ENCODE results near the gene APMAP.

Gene APMAP

DNA sequence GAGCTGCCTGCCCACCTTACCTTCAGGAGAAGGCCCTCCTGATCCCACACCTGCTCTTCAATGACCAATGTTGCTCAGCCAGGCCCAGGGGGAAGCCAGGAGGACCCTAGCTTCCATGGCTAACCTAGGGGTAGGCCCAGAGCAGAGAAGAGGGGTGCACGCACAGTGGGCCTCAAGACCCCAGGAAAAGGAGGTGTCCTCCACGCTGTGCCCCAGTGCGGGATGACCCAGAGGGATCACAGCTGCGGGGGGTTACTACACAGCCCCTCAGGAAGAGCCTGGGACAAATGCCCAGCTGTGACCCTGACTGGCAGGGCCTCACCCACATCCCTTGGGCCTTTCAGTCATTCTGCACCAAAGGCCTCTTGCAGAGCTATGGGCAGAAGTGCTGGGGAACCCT is 31.6 kb upstream of the APMAP start:
- DNase-seq = no peak

DNA sequence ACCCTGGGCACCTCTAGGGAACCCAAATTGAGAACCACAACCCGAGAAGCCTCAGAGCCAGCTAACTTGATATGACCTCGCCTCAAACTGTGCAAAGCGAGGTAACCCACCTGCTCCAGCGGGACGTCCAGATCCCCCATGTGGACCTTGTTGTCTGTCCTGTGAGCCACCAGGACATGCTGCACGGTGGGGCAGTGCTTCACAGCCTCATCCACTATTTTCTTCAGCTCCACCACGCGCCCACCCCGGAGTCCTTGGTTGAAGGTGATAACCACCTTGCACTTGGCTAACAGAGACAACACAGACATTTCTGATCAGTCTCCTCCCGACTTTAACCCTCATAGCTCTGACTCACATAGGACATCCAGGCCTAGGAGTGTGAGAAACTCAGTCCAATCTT is 30.8 kb upstream of the APMAP start:
- no peak for DNase-seq

DNA sequence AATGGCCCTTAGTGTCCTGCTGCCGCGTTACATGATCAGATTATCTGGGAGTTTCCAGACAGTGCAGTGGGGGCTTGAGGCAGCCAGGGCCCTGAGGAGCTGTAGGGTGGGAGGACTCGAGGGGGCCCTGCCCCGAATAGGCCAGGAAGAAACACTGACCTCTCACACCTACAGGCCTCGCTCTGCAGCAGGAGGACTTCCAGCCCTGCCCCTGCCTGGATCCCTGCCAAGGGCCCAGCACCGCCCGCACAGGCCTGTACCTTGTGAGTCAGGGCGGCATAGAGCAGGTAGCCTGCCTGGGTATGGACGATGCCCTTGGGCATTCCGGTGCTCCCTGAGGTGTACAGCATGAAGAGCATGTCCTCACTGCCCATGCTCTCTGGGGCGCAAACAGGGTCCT is 30.1 kb upstream of the APMAP start:
- no peak for DNase-seq

DNA sequence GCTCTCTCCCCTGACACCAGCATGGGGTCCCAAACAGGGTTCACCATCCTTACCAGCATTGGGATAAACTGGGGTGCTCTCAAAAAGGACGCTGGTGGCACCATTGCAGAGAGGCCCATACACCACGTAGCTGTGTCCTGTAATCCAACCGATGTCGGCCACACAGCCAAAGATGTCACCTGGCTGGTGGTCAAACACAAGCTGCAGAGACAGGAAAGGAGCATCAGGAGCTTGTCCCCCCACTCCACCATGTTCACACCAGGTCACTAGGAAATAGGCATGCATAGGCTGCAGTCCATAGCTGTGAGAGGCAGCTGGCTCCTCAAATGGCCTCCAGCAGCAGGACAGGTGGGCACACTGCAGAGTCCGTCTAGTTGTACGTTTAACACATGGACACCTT is 28.8 kb upstream of the APMAP start:
- DNase-seq = no peak

DNA sequence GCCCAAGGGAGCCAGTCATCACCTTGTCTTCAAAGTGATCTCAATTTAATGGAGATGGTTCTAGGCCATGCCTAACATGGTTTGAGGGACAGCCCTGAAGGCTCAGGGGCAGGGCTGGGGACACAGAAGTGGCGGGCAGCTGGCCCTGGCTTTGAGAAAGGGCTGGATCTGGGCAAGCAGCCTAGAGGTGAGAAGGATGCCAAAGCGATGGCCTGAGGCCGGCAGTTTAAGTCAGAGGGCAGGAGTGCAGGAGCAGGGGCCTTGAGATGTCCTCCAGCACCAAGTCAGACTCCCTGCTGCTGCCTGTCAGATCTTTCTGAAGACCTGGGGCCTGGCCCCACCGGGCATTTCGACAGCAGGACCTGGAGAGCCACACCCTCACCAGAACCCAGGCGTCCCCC is 28.4 kb upstream of the APMAP start:
- DNase-seq = no peak

DNA sequence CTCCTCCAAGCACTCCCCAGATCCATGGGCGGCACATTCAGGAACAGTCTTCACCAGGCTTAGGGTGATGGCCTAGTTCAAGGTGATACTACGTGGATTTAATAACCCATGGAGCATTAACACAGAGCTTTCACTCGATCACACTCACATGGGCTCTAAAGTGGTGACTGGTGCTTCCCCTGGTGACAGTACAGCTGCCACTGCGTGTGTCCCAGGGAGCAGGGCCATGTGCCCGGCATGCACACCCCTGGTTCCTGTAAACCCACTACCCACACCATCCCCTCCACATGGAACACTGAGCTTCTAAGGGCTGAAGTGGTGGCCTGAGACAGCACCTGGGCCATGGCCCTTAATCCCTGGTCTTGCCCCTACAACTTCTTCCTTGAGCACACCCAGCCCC is 27.8 kb upstream of the APMAP start:
- DNase-seq = no peak

DNA sequence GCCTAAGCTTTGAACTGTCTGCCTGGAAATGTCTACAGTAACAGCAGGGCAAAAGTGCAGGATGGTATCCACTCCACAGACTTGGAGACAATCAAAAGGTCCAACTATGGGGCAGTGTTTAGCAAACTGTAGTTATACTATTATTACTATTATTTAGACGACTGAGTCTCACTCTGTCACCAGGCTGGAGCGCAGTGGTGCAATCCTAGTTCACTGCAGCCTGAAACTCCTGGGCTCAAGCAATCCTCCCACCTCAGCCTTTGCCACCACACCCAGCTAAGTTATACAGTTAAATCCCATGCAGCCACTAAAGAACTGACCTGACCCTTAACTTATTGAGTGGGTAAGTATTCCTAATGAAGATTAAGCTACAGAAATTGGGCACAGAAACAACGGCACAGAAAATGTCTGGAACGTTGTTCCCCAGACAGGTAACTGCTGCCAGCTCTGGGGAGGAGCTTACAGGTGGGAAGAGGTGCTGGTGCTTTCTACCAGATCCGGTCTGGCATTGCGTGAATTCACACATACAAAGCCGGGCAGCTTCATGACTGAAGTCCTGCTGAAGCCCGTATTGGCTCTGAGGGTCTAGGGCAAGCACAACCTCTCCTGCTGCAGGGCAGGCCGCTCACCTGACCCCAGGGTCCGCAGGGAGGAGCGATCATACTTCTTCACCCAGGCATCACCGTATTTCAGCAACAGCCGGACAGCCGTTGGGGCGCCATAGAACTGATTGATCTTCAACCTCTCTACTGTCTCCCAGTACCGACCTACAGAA is 27.0 kb upstream of the APMAP start:
- no peak for DNase-seq

DNA sequence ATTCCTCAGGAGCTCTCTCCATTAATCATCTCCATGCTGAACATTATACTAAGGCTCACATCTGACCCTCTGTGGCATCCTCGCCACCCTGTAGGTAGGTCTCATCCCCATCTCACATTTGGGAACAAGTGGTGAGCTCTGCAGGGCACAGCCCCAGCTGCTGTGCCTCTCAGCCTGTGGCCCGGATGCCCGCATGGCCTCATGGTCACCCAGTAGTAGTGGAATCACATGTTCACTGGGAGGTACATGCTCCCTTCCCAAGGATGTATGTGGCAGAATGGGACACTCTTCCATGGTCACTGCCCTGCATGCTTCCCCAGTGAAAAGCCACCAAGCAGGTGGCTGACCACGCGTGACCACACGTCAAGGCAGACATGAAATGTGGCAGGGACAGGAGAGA is 26.3 kb upstream of the APMAP start:
- DNase-seq = no peak

DNA sequence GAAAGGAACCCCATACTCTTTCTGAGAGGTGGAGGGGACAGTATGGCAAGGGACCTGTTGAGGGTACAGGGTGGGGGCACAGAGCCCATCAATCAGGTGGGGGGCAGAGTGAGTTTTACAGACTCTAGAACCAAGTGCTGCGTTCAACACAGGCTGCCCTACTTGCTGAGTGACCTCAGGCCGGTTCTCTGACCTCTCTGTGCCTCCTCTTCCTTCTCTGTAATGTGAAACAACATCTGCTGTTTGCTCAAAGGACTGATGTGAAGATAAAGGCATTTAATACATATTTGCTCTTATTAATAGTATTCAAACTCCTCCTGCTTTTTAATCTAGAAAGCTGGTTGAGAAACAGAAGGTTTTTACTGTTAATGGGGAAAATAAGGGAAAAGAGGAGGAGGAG is 25.9 kb upstream of the APMAP start:
- DNase-seq = no peak

DNA sequence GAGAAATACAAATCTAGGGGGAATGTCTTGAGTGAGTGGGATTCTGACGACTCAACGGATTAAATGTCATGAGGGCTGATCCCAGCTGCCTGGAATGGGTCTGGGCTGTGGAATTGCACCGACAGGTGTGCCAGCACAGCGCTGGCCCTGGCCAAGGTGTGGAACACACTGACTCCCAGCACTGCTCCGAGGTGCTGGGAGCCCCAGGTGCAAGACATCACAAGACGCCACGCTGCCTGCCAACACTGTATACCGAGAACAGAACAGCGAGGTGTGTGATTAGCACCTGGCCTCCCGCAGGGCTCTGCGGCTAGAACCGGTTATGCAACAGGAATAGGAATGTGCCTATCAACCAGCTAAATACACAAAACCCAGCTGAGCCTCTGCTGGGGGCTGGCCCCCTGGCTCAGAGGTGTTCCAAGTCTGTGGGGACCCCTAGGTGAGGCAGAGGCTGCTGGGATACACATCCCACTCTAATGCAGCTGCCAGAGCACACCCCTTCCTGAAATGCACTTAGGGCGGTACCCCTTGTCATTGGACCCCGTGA is 24.8 kb upstream of the APMAP start:
- DNase-seq = peak; percentile 34

DNA sequence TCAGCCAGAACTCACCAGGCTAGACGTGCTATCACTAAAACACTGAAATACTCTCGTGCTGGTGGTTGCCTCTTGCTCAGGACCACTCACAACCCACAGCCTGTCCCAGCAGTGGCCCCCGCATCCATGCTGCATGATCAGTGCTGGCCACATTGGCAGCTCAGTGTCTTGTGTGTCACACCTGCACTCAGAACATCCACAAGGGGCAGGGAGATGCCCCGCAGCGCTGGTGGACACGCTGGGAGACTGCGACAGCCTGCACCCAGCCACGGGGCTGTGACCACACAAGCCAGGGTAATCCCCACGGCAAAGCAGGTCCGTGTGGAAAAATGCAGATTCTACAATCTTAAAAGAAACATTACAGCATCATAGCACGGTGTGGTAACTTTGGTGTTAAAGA is 23.9 kb upstream of the APMAP start:
- DNase-seq = no peak

DNA sequence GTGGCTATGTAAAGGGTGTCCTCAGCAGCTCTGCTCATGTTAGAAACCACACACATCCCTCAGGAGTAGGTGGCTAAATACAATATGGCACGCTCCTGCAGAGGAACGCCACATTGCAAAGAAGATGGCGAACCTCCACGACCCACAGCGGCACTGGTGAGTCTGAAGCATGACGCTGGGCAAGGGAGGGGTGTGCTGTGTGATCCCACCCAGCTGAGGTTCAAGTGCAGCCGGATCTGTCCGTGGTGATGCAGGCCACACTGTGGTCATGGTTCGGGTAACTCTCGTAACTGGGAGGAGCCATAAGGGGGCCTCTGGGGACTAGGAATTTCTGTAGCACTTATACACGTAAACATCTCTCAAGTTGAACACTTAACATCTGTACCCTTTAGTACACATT is 23.4 kb upstream of the APMAP start:
- DNase-seq = no peak

DNA sequence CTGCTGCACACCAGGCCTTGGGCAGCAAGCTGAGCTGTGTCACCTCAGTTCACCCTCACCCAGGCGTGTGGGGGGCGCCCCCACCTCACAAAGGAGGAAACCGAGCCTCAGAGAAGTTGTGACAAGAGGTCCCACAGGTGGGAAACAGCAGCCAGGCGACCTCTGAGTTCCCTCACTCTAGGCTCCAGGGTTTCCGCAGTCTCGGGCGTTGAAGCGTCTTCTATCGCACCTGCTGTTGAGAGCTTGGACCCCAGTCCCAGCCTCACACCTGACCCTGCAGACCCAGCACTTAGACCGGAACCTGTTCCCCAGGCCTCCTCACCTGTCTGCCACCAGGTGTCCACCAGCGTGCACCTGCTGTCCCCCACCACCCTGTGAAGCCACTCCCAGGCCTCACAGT is 22.3 kb upstream of the APMAP start:
- DNase-seq = no peak

DNA sequence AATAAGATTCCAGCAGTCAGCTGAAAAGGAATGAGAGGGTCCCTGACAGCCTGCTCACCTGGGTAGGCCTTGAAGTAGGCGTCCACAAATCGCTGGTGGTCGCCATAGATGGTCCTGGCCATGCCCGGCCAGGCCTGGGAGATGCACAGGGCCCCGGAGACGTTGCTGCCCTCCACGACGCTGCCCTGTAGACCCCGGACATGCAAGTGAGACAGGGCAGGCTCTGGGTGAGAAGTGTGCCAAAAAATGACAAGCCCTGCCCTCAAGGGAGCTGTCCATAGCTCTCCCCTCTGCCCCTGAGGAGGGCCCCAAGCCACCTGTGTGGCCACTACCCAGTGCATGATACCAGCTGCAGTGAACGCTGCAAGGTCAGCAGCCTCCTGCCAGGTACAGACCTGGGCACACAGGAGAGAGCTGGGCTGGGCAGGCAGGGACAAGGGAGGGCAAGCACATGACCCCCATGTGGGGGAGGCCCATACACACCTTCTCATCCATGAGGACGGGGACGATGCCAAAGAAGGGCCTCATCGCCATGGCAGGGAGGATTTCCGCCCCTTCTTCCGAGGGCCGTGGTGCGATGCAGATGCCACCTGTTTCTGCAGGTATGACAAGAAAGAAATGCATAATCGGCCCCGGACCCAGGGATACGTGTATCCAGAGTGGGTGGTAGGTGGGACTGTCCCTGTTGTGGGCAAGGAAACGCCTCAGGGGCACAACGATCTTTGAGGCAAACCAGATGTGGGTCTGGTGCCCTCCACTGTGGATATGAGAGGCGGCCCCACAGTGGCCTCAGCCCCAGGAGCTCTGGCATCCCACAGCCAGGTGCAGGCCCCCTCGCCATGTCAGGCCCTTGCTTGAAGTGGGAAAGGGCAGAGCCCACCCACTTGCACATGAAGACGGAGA is 21.2 kb upstream of the APMAP start:
- no peak for DNase-seq

DNA sequence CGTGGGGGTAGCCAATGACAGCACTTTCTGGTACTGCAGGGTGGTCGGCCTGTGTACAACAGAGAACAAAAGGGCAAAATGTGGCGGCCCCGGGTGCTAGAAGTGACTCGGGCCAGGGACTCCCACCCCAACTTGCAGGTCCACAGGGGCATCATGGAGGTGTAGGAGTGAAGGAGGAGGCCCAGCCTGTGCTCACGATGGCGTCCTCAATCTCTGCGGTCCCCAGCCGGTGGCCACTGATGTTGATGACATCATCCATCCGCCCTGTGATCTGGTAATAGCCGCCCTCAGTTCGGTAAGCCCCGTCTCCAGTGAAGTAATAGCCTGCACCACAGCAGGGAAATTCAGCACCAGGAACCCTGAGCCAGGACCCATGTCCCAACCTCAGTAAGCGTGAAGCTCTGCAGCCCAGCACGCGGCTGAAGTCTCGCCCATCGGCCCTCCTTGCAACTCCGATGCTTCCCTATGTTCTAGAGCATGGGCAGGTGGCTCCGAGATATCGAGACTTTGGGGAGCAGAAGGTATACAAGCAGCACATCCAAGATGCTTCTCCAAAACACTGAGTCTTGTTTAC is 20.2 kb upstream of the APMAP start:
- no peak for DNase-seq

DNA sequence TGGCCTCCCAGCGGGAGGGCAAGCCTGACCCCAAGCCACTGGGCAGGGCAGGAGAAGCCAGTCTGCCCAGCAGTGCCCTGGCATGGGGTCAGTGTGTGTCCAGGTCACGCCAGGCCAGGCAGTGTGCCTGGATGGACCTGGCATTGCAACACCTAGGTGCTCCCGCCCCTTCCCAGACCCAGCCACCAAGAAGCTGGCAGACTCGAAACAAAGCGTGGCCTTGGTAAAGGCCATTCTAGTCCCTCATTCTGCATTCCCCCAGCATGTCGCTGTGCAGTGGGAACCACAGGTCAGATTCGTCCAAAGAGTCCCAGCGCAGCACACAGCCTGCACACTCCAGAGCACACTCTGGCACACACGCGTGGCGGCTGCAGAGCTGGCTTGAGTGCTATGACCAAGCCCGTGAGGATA is 19.3 kb upstream of the APMAP start:
- no peak for DNase-seq

DNA sequence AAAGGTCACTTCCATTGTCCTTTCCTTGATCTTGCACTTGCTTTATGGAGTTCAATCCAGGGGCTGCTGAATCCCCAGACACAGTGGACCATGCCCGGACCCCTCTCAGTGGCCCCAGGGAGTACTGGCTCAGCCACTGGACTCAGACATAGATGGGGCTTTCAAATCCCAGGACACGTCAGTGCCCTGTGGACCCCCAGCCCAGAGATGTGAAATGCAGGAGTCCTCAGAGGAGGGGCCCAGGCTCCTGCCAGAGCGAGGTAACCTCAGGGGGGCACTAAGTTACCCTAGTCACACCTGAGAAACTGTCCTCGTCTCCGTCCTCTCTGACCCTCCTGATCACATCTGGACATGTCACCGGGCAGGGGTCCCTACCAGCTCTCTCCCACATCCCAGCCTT is 18.7 kb upstream of the APMAP start:
- DNase-seq = no peak

DNA sequence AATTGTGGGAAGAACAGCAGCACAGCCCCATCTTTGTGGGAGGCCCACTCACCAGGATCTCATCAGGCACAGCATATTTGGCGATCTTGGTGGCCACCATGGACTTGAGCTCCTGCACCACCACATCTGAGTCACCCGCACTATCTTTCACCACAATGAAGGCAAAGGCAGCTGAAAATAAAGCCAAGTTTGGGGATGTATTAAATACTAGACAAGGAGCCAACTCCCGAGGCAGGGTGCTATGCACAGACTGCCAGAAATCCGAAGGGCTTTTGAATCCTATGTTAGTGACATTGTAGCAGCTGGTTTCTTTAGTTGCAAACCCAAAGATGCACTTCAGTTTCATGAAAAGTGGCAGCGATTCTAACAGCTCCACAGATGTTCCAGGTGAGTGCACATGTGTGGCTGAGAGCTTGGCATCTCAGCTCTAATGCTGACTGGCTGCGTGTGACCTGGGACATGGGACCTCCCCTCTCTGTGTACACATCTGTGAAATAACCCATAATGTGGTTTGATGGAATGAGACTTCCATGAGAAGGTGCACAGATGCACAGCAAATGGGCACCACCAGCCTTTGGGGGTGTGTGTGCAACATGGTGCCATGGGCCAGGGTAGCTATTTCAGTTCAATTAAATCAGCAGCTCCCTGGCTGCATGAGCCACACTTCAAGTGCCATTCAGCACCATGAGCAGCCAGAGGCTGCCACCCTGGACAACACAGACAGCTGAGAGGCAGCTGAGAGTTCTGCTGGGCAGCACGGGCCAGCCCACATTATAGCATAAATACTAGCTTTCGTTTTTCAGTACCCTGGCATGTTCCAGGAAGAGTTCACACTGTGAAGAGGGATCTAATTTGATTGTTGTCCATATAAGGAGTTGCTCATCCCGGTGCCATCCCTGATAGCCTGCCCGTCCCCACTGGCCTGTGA is 16.9 kb upstream of the APMAP start:
- DNase-seq = no peak

DNA sequence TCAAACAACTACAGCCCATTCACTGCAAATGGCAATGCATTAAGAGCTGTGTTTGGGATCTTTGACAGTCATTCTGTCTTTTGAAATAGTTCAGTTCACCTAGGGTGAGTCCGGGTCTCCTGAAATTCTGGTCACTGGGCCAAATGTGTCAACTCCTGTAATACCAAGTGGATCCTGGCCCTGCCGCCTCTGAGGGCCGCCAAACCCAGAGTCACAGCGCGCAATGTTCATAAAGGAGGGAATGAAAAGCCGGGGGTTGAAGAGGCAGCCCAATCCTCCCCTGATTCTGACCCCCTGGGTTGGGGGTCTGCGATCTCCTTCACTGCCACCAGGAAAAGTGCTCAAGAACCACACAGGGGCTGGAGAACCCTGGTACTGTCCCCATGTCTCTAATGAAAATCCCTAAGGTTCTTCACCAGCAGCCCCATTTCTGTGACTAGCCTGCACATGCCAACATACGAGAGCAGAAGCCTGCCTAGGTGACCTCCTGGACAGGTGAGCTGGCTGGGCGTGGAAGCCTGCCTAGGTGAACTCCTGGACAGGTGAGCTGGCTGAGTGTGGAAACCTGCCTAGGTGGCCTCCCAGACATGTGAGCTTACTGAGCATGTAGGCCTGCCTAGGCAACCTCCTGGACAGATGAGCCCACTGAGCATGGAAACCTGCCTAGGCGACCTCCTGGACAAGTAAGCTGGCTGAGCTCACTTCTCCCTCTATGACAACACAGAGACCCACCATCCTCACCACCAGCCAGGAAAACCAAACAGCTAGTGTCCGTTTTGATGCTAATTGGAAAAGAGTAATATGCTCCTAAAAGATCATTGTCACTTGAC is 16.1 kb upstream of the APMAP start:
- DNase-seq = no peak

DNA sequence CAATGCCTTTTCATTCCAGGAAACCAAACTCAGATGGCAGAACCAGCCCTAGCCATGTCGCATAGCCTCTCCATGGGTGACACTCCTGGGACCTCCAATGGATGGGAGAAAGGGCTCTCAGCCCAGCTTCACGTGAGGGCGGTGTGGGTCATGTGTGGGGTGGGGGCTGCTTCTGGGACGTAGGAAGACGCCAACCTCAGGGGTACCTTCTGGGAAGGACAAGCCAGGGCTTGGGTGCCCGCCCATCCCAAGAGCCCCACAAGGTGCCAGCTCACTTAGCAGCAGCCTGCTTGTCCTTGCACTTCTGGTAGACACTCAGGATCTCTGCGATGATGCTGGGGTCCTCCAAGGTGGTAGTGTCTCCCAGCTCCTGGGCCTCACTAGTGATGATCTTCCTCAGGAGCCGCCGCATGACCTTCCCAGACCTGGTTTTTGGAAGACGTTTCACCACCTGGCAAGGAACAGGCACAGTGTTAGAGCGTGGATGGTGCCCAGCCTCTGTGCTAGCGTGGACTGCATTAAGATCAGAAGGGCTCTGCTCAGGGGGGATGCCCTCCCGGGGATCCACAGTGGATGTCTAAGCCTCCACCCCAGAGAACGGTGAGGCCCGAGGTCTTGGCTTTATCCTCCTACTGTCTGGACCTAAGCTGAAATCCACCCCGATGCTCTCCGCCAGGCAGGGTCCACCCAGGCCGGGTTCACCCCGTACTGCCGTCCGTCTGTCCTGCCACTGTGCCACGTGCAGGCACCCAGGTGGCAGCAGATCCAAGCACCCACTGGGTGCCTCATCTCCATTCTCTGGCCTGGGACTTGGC is 15.1 kb upstream of the APMAP start:
- DNase-seq = no peak

All from eye (tissue), 1 donor.